GM21528 (cell line): Measurements from ENCODE around the gene VTCN1.

Source experiments
- ATAC-seq: cut with Tn5 transposase; IDR thresholded peaks from one replicate; pipeline ENCODE4 v1.9.1; 2021; ENCODE audit warnings: mild to moderate bottlenecking, moderate library complexity; ENCODE audit not compliant: unreplicated experiment, low FRiP score

VTCN1 gene

GRCh38 chr1:117210386-117210785 is 341 bp downstream of the VTCN1 start:
- no peak for ATAC-seq

- no peak for ATAC-seq
These were observed 1.6 kb downstream of the VTCN1 start for GRCh38 chr1:117209094-117209493.

GRCh38 chr1:117208580-117208979 is 2.1 kb downstream of the VTCN1 start:
- ATAC-seq: no peak

- ATAC-seq: no peak
These were observed 5.4 kb downstream of the VTCN1 start for GRCh38 chr1:117205368-117205767.

- no peak for ATAC-seq
These were observed 8.9 kb downstream of the VTCN1 start for GRCh38 chr1:117201808-117202207.

GRCh38 chr1:117198097-117198496 is 12.6 kb downstream of the VTCN1 start:
- ATAC-seq: no peak

GRCh38 chr1:117189726-117190125 is 21.0 kb downstream of the VTCN1 start:
- ATAC-seq: no peak

GRCh38 chr1:117188816-117189437 is 21.8 kb downstream of the VTCN1 start:
- ATAC-seq: no peak

GRCh38 chr1:117188170-117188815 is 22.4 kb downstream of the VTCN1 start:
- ATAC-seq: no peak

- no peak for ATAC-seq
These were observed 27.6 kb downstream of the VTCN1 start for GRCh38 chr1:117183112-117183511.

- ATAC-seq: no peak
These were observed 28.4 kb downstream of the VTCN1 start for GRCh38 chr1:117182319-117182718.

- no peak for ATAC-seq
These were observed 29.1 kb downstream of the VTCN1 start for GRCh38 chr1:117181630-117182041.

- no peak for ATAC-seq
These were observed 30.4 kb downstream of the VTCN1 start for GRCh38 chr1:117180147-117180967.

- no peak for ATAC-seq
These were observed 31.3 kb downstream of the VTCN1 start for GRCh38 chr1:117179471-117179870.

- ATAC-seq: no peak
These were observed 32.0 kb downstream of the VTCN1 start for GRCh38 chr1:117178756-117179155.

- ATAC-seq: no peak
These were observed 33.4 kb downstream of the VTCN1 start for GRCh38 chr1:117177376-117177775.

- ATAC-seq: no peak
These were observed 34.1 kb downstream of the VTCN1 start for GRCh38 chr1:117176579-117176978.

GRCh38 chr1:117174851-117175250 is 35.9 kb downstream of the VTCN1 start:
- ATAC-seq: no peak

GRCh38 chr1:117173691-117174090 is 37.0 kb downstream of the VTCN1 start:
- ATAC-seq: no peak

GRCh38 chr1:117173006-117173405 is 37.7 kb downstream of the VTCN1 start:
- no peak for ATAC-seq

GRCh38 chr1:117171900-117172511 is 38.7 kb downstream of the VTCN1 start:
- no peak for ATAC-seq
